Measurements from ENCODE around the gene TMEM170A.

Gene TMEM170A

GRCh38 chr16:75478480-75479345 lies 14.2 kb upstream of the TMEM170A start:
- no peak overlapping the region for H3K9ac ChIP-seq
- H3K4me2 ChIP-seq, result no peak overlapping the region
- no peaks in the 10 kb centered on the region for H3K36me3 ChIP-seq (ENCODE audit: insufficient read depth)
- H3K79me2 ChIP-seq (ENCODE audit: insufficient read depth, low read depth), result no peaks in the 10 kb centered on the region
- H3K4me3 ChIP-seq (IDR thresholded peaks at IDR 0.05; ENCODE audit: insufficient read depth, low read depth, low read length), result no peak overlapping the region
- H2AFZ ChIP-seq (ENCODE audit: low read depth), result no peak overlapping the region
- no peaks in the 10 kb centered on the region for H3K27me3 ChIP-seq (ENCODE audit: insufficient read depth, low read depth)
- no peak for TF ChIP-seq CTCF (conservative IDR thresholded peaks at IDR 0.05; ENCODE audit: low read depth, low read length)
- H4K20me1 ChIP-seq (ENCODE audit: insufficient read depth), result no peaks in the 10 kb centered on the region
- no peaks in the 10 kb centered on the region for H3K4me1 ChIP-seq (ENCODE audit: low read depth, poor library complexity, severe bottlenecking)
- H3K27ac ChIP-seq, result no peak overlapping the region

GRCh38 chr16:75477680-75478473 lies 13.4 kb upstream of the TMEM170A start:
- H3K4me2 ChIP-seq, result no peak overlapping the region
- no peak overlapping the region for H3K4me3 ChIP-seq (IDR thresholded peaks at IDR 0.05; ENCODE audit: insufficient read depth, low read depth, low read length)
- no peak overlapping the region for H3K27ac ChIP-seq
- H3K36me3 ChIP-seq (ENCODE audit: insufficient read depth), result no peaks in the 10 kb centered on the region
- H3K27me3 ChIP-seq (ENCODE audit: insufficient read depth, low read depth), result no peaks in the 10 kb centered on the region
- TF ChIP-seq CTCF (conservative IDR thresholded peaks at IDR 0.05; ENCODE audit: low read depth, low read length), result no peak
- no peaks in the 10 kb centered on the region for H4K20me1 ChIP-seq (ENCODE audit: insufficient read depth)
- H2AFZ ChIP-seq (ENCODE audit: low read depth), result no peak overlapping the region
- no peaks in the 10 kb centered on the region for H3K4me1 ChIP-seq (ENCODE audit: low read depth, poor library complexity, severe bottlenecking)
- H3K9ac ChIP-seq, result no peak overlapping the region
- no peaks in the 10 kb centered on the region for H3K79me2 ChIP-seq (ENCODE audit: insufficient read depth, low read depth)

GRCh38 chr16:75476817-75477216 lies 12.3 kb upstream of the TMEM170A start:
- no peaks in the 10 kb centered on the region for H3K79me2 ChIP-seq (ENCODE audit: insufficient read depth, low read depth)
- H3K4me1 ChIP-seq (ENCODE audit: low read depth, poor library complexity, severe bottlenecking), result no peaks in the 10 kb centered on the region
- no peak overlapping the region for H2AFZ ChIP-seq (ENCODE audit: low read depth)
- no peak for TF ChIP-seq CTCF (conservative IDR thresholded peaks at IDR 0.05; ENCODE audit: low read depth, low read length)
- H3K4me3 ChIP-seq (IDR thresholded peaks at IDR 0.05; ENCODE audit: insufficient read depth, low read depth, low read length), result no peak overlapping the region
- H3K27ac ChIP-seq, result no peak overlapping the region
- no peak overlapping the region for H3K9ac ChIP-seq
- no peaks in the 10 kb centered on the region for H3K27me3 ChIP-seq (ENCODE audit: insufficient read depth, low read depth)
- H4K20me1 ChIP-seq (ENCODE audit: insufficient read depth), result no peaks in the 10 kb centered on the region
- H3K4me2 ChIP-seq, result no peak overlapping the region
- H3K36me3 ChIP-seq (ENCODE audit: insufficient read depth), result no peaks in the 10 kb centered on the region

- H3K9ac ChIP-seq, result no peak overlapping the region
- H3K27ac ChIP-seq, result no peak overlapping the region
- no peaks in the 10 kb centered on the region for H3K79me2 ChIP-seq (ENCODE audit: insufficient read depth, low read depth)
- no peaks in the 10 kb centered on the region for H3K4me1 ChIP-seq (ENCODE audit: low read depth, poor library complexity, severe bottlenecking)
- H3K27me3 ChIP-seq (ENCODE audit: insufficient read depth, low read depth), result no peaks in the 10 kb centered on the region
- no peak for TF ChIP-seq CTCF (conservative IDR thresholded peaks at IDR 0.05; ENCODE audit: low read depth, low read length)
- no peaks in the 10 kb centered on the region for H4K20me1 ChIP-seq (ENCODE audit: insufficient read depth)
- H3K36me3 ChIP-seq (ENCODE audit: insufficient read depth), result no peaks in the 10 kb centered on the region
- H2AFZ ChIP-seq (ENCODE audit: low read depth), result no peak overlapping the region
- H3K4me3 ChIP-seq (IDR thresholded peaks at IDR 0.05; ENCODE audit: insufficient read depth, low read depth, low read length), result no peak overlapping the region
- H3K4me2 ChIP-seq, result no peak overlapping the region
Measured at GRCh38 chr16:75475420-75475847, 10.9 kb upstream of the TMEM170A start.
